HG03039 (cell line): ENCODE data around the gene PPP2R5B.

Source experiments
- ATAC-seq: cut with Tn5 transposase; IDR thresholded peaks from one replicate; pipeline ENCODE4 v1.9.1; 2021; ENCODE audit warnings: mild to moderate bottlenecking, moderate library complexity; ENCODE audit not compliant: unreplicated experiment

PPP2R5B gene

GRCh38 chr11:64888729-64889511, 35.6 kb upstream of the PPP2R5B start:
- ATAC-seq = no peak

GRCh38 chr11:64890522-64890939, 34.0 kb upstream of the PPP2R5B start:
- ATAC-seq = no peak

GRCh38 chr11:64891215-64891848, 33.2 kb upstream of the PPP2R5B start:
- ATAC-seq = no peak

GRCh38 chr11:64891880-64892279, 32.6 kb upstream of the PPP2R5B start:
- ATAC-seq = no peak

- ATAC-seq = no peak
Measured at GRCh38 chr11:64892411-64892831, 32.1 kb upstream of the PPP2R5B start.

GRCh38 chr11:64892838-64893193, 31.7 kb upstream of the PPP2R5B start:
- ATAC-seq = no peak

- no peak for ATAC-seq
Measured at GRCh38 chr11:64893194-64894069, 31.1 kb upstream of the PPP2R5B start.

- no peak for ATAC-seq
Measured at GRCh38 chr11:64894070-64894811, 30.2 kb upstream of the PPP2R5B start.

- ATAC-seq = no peak
Measured at GRCh38 chr11:64894812-64895452, 29.6 kb upstream of the PPP2R5B start.

- no peak for ATAC-seq
Measured at GRCh38 chr11:64896448-64897022, 28.0 kb upstream of the PPP2R5B start.

- no peak for ATAC-seq
Measured at GRCh38 chr11:64897381-64898075, 27.0 kb upstream of the PPP2R5B start.

GRCh38 chr11:64898076-64898445, 26.4 kb upstream of the PPP2R5B start:
- ATAC-seq = no peak

- ATAC-seq = no peak
Measured at GRCh38 chr11:64898541-64898940, 25.9 kb upstream of the PPP2R5B start.

- ATAC-seq = no peak
Measured at GRCh38 chr11:64900263-64900678, 24.2 kb upstream of the PPP2R5B start.

- no peak for ATAC-seq
Measured at GRCh38 chr11:64900774-64901173, 23.7 kb upstream of the PPP2R5B start.

- ATAC-seq = no peak
Measured at GRCh38 chr11:64902102-64902900, 22.2 kb upstream of the PPP2R5B start.

- no peak for ATAC-seq
Measured at GRCh38 chr11:64903291-64903833, 21.1 kb upstream of the PPP2R5B start.
